GM19025 (cell line): Measurements from ENCODE around the gene SNCB.

Source experiments
- ATAC-seq: cut with Tn5 transposase; IDR thresholded peaks from one replicate; pipeline ENCODE4 v1.9.1; 2021; ENCODE audit warnings: mild to moderate bottlenecking, low read depth, moderate library complexity; ENCODE audit not compliant: unreplicated experiment

Gene SNCB

GRCh38 chr5:176629853-176630680, at the start of gene SNCB, which contains the start of gene EIF4E1B:
Gene SNCB (minus strand): TSS chr5:176630534. CDS start chr5:176629654, 880 bp downstream.
Gene EIF4E1B (plus strand): TSS chr5:176630675. CDS start chr5:176642788, 12,113 bp downstream.
- ATAC-seq, result no peak

GRCh38 chr5:176679365-176680225, 49.3 kb upstream of the SNCB start:
- no peak for ATAC-seq

GRCh38 chr5:176678584-176678983, 48.2 kb upstream of the SNCB start:
- no peak for ATAC-seq

- ATAC-seq, result no peak
These were observed 47.0 kb upstream of the SNCB start for GRCh38 chr5:176677209-176677939.

GRCh38 chr5:176676361-176676824, 46.1 kb upstream of the SNCB start:
- ATAC-seq, result peak; percentile 75

- no peak for ATAC-seq
These were observed 45.5 kb upstream of the SNCB start for GRCh38 chr5:176675676-176676360.

- no peak for ATAC-seq
These were observed 44.5 kb upstream of the SNCB start for GRCh38 chr5:176674799-176675198.

GRCh38 chr5:176673651-176674583, 43.6 kb upstream of the SNCB start:
- ATAC-seq, result no peak

- ATAC-seq, result no peak
These were observed 41.8 kb upstream of the SNCB start for GRCh38 chr5:176671890-176672747.

- ATAC-seq, result no peak
These were observed 41.1 kb upstream of the SNCB start for GRCh38 chr5:176671399-176671798.

- ATAC-seq, result no peak
These were observed 40.1 kb upstream of the SNCB start for GRCh38 chr5:176670449-176670848.

- ATAC-seq, result no peak
These were observed 37.3 kb upstream of the SNCB start for GRCh38 chr5:176667637-176668036.

GRCh38 chr5:176665517-176665916, 35.2 kb upstream of the SNCB start:
- no peak for ATAC-seq

GRCh38 chr5:176664886-176665285, 34.6 kb upstream of the SNCB start:
- ATAC-seq, result no peak

- ATAC-seq, result no peak
These were observed 34.1 kb upstream of the SNCB start for GRCh38 chr5:176664479-176664878.

- no peak for ATAC-seq
These were observed 33.2 kb upstream of the SNCB start for GRCh38 chr5:176663566-176663965.

GRCh38 chr5:176662371-176663333, 32.3 kb upstream of the SNCB start:
- ATAC-seq, result no peak
